Prostate gland (tissue), 2 donors: ENCODE measurements around the gene DNAJB13.

ENCODE experiments used
- POLR2A ChIP-seq: fragments of 450-650 bp; IDR thresholded peaks from one replicate; pipeline ENCODE4 v1.6.1; 2016; ENCODE audit warnings: antibody characterized with exemption, mild to moderate bottlenecking
- POLR2AphosphoS5 ChIP-seq: sonication (generic); formaldehyde crosslinking; IDR thresholded peaks from one replicate; pipeline ENCODE4 v1.6.1; 2017; ENCODE audit warnings: antibody characterized with exemption
- TF ChIP-seq, protein P1 (sequence below), 4 experiments: fragments of 200-600 bp in 2 of 4; fragments of 450-650 bp in 2 of 4; sonication (generic) in 2 of 4; IDR thresholded peaks; 1 replicate in 3 of 4; 2 replicates in 1 of 4; pipeline ENCODE4 v1.5.1; 2016 to 2019; ENCODE audit warnings: antibody characterized with exemption in 4 of 4, mild to moderate bottlenecking in 2 of 4, moderate library complexity in 2 of 4

DNA sequence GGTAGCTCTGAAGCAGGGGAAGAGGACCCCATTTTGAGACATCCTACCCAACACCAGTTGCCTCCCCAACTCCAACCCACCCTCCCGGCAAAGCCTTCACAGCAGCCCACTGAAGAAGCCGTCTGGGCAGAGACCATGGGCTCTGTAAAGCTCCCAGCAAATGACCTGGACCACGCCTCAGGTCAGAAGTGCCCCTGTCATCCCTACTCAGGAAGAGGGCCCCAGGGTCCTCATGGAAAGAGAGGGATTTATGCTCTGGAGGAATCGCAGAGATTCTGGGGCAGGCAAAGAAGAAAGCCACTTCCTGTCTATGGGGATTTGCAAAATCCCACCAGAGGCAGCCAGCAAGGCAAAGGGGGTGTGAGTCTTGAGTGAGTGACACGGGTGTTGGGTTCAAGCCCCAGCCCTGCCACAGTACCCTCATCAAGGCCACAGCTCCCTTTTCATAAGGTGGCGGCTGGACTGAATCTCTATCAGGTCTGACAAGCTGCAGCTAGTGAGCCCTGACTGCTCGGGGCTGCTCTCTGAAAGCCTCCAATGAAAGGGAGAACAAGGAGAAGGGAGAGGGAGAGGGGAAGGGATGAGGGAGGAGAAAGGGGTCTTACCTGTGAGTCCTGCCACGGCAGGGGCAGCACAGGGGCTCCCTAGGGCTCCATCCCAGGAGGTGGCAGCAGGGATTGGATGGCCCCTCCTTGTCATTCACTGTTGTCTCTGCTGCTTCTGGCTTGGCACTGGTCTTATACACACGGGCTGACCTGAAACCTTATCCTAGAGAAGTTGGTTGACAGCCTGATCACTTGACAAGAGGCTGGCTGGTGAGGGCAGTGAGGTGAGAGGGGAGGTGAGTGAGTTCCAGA is 57.8 kb downstream of the DNAJB13 start, which contains the start of gene UCP3:
- TF ChIP-seq, protein P1, sequence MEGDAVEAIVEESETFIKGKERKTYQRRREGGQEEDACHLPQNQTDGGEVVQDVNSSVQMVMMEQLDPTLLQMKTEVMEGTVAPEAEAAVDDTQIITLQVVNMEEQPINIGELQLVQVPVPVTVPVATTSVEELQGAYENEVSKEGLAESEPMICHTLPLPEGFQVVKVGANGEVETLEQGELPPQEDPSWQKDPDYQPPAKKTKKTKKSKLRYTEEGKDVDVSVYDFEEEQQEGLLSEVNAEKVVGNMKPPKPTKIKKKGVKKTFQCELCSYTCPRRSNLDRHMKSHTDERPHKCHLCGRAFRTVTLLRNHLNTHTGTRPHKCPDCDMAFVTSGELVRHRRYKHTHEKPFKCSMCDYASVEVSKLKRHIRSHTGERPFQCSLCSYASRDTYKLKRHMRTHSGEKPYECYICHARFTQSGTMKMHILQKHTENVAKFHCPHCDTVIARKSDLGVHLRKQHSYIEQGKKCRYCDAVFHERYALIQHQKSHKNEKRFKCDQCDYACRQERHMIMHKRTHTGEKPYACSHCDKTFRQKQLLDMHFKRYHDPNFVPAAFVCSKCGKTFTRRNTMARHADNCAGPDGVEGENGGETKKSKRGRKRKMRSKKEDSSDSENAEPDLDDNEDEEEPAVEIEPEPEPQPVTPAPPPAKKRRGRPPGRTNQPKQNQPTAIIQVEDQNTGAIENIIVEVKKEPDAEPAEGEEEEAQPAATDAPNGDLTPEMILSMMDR (IDR thresholded peaks at IDR 0.05) = no peak
- TF ChIP-seq POLR2A = no peak
- no peak for TF ChIP-seq POLR2AphosphoS5
